ENCODE results near the gene PPP1R12B.
A peak's percentile ranks its signal among the peaks of the same experiment; 100 is the strongest.
"Not testable (repeated sequence)": the region's sequence is repeated elsewhere in the genome, so short reads cannot be mapped to it uniquely, and the experiment has no call there.

PPP1R12B gene

GRCh38 chr1:202578565-202578964 is 230.1 kb downstream of the PPP1R12B start:
- no peak for DNase-seq (ENCODE audit: low read depth in 2 of 3, low spot score in 2 of 3)

DNA sequence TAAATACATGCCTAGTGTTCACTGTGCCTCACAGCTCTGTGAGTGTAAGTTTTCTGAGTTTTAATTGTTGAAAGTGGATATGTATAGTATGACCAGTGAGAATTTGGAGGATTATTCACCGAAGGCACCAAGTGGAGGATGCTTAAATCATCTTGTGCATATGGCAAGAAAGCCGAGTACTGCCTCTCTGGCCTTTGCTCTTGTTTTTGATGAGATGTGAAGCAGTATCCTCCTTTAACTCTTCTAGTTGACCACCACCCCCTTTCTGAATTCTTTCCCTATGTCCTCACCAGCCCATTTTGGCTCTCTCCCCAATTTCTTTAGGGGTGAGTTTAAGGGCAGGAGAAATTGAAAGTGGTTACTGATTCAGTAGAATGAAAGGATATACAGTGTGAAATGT is 231.3 kb downstream of the PPP1R12B start:
- DNase-seq (ENCODE audit: low read depth in 2 of 3, low spot score in 2 of 3) = no peak

DNA sequence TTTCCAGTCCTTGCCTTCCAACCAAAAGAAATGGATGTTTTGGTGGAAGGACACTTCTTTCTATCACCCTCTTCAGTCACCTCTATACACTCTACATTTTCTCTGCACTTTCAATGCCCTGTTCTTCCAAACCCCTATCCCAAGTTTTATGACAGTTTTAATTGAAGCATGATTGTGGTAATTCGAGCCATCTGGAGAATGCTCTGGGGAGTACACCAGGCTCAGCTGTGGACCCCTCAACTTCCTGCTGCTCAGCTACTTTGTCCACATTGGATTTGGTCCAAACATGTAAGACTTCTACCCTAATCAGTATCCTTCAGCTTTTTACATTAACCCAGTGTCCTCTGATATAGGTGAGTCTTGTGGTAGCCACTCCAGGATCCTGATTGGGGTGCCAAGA is 232.1 kb downstream of the PPP1R12B start:
- no peak for DNase-seq (ENCODE audit: low read depth in 2 of 3, low spot score in 2 of 3)

DNA sequence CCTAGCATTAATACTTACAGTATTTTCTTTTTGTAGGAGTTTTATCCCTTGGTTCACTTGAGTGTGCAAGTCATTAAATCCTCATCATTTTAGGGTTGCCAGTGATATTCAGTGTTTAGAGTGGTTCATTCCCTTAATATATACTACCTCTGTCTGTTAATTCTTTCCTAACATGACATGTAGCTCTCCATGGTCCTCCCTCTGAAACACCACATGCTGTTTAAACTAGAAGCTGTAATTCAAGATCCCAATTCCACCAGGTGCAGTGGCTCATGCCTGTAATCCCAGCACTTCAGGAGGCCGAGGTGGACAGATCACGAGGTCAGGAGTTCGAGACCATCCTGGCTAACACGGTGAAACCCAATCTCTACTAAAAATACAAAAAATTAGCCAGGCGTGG is 233.9 kb downstream of the PPP1R12B start:
- not testable (repeated sequence) for DNase-seq (ENCODE audit: low read depth in 2 of 3, low spot score in 2 of 3)

- DNase-seq (ENCODE audit: low read depth in 2 of 3, low spot score in 2 of 3) = no peak
These were observed 236.4 kb downstream of the PPP1R12B start for GRCh38 chr1:202584707-202585589.

- DNase-seq (ENCODE audit: low read depth in 2 of 3, low spot score in 2 of 3) = no peak
These were observed 237.1 kb downstream of the PPP1R12B start for GRCh38 chr1:202585590-202585933.

DNA sequence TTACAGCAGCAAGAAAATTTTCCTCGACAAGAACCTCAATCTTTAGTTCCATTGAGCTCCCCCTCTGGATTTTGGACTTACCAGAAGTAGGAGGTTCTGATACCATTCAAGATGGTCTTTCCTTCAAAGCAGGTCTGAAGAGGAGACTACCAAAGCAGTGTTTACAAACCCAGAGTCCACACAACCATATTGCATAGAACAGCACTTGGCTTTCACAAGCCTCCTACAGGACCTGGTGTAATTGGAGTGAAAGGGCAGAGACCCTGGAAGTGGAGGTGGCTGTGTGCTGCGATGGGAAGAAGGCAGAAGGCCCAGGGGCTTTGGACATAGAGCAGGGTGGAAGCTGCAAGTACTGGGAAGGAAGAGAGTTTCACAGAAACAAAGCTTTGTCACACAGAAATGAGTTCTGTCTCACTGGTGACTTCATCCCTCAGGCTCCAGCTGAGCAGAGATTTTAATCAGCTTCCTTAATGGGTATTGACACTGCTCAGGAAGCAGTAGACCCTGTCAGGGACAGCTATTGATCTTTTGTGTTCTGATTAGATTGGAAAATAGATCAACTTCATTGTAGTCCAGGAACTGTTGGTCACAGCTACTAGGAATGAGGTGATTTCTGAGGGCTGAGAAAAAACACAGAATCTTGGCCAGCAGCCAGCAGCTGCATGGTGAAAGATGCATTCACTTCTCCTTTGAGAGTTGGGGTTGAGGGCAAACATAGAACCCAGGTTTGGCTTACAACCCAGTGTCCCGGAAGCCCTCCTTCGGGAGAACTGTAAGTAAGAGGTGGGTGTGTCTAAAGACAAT is 237.7 kb downstream of the PPP1R12B start:
- no peak for DNase-seq (ENCODE audit: low read depth in 2 of 3, low spot score in 2 of 3)

- DNase-seq (ENCODE audit: low read depth in 2 of 3, low spot score in 2 of 3) = no peak
These were observed 238.4 kb downstream of the PPP1R12B start for GRCh38 chr1:202586871-202587270.

DNA sequence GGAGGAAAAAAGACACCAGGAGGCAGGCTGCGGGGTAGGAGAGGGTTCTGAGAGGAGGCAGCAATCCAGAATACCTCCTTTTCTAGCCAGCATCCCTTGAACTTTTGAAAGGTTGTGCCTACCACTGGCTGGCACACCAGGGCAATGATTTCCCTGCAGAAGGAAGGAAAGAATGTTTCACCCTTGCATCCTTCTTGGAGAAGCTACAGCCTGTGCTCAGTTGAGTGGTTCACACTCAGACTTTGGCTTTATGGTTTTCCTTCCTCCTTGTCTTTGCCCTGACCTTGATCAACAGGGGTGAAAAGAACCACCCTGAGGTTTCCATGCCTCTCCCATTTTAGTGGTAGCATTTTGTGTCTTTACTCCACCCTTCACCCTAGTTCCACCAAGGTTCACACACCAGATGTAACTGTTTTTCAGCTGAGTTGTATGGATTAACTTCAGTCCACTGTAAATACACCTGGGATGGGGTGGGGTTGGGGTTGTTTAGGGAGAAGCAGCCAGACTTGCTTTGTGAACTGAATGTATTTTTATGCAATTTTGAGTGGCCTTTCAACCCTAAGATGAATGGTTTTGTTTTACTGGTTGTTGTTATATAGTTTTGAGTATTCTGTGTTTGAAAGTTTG is 239.5 kb downstream of the PPP1R12B start:
- no peak for DNase-seq (ENCODE audit: low read depth in 2 of 3, low spot score in 2 of 3)

GRCh38 chr1:202588503-202589189 is 240.1 kb downstream of the PPP1R12B start:
- DNase-seq (ENCODE audit: low read depth in 2 of 3, low spot score in 2 of 3) = no peak

- no peak for DNase-seq (ENCODE audit: low read depth in 2 of 3, low spot score in 2 of 3)
These were observed 240.9 kb downstream of the PPP1R12B start for GRCh38 chr1:202589190-202589930.

DNA sequence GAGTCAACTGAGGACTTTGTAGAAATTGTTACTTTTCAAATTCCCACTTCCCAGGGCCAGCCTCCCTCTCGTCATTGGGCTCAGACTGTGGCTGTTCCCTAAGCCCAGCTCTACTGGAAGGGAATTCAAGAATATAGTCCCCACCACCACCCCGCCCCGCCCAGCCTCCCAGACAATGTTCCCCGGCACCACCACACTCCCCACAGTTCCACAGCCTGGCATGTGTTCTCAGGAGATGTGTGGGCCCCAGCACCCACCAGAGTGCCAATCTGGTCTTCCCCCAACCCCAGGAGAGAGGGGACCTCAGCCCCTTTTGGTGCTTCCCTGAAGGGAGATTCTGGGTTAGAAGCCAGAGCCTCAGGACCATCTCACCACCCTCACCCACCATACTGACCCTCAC is 241.6 kb downstream of the PPP1R12B start:
- no peak for DNase-seq (ENCODE audit: low read depth in 2 of 3, low spot score in 2 of 3)

GRCh38 chr1:202590975-202591411 is 242.5 kb downstream of the PPP1R12B start:
- DNase-seq (ENCODE audit: low read depth in 2 of 3, low spot score in 2 of 3) = no peak

- no peak for DNase-seq (ENCODE audit: low read depth in 2 of 3, low spot score in 2 of 3)
These were observed 243.0 kb downstream of the PPP1R12B start for GRCh38 chr1:202591515-202591914.

- no peak for DNase-seq (ENCODE audit: low read depth in 2 of 3, low spot score in 2 of 3)
These were observed 243.6 kb downstream of the PPP1R12B start for GRCh38 chr1:202592146-202592545.

GRCh38 chr1:202593845-202594244 is 245.3 kb downstream of the PPP1R12B start:
- no peak for DNase-seq (ENCODE audit: low read depth in 2 of 3, low spot score in 2 of 3)

GRCh38 chr1:202596638-202597037 is 248.1 kb downstream of the PPP1R12B start:
- no peak for DNase-seq (ENCODE audit: low read depth in 2 of 3, low spot score in 2 of 3)

DNA sequence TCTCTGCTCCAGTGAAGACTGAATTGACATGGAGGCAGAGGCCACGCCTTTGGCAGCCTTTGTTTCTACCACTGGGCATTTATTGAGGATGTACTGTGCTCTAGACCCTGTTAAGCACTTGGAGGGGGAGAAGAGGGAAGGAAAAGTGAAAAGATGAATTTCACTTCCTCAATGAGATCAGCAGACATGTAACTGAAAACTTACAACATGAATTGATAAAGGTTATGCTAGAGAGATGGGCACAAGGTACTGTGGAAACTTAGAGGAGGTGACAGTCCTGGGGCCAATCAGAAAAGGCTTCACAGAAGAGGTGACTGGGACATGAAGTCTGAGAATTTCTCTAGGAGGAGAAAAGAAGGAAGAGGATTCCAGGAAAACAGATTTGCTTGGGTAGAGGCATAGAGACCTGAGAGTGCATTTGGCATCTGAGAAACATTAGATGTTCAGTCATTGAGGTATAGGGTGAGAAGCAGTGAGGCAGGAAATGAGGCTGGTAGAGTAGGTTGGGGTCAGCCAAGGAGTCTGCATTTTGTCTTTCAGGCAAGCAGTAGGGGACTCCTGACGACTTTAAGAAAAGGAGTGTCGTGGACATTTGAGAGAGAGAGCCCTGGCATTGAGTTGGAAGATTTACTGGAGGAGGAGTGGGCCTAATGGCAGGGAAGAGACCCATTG is 248.7 kb downstream of the PPP1R12B start:
- no peak for DNase-seq (ENCODE audit: low read depth in 2 of 3, low spot score in 2 of 3)

DNA sequence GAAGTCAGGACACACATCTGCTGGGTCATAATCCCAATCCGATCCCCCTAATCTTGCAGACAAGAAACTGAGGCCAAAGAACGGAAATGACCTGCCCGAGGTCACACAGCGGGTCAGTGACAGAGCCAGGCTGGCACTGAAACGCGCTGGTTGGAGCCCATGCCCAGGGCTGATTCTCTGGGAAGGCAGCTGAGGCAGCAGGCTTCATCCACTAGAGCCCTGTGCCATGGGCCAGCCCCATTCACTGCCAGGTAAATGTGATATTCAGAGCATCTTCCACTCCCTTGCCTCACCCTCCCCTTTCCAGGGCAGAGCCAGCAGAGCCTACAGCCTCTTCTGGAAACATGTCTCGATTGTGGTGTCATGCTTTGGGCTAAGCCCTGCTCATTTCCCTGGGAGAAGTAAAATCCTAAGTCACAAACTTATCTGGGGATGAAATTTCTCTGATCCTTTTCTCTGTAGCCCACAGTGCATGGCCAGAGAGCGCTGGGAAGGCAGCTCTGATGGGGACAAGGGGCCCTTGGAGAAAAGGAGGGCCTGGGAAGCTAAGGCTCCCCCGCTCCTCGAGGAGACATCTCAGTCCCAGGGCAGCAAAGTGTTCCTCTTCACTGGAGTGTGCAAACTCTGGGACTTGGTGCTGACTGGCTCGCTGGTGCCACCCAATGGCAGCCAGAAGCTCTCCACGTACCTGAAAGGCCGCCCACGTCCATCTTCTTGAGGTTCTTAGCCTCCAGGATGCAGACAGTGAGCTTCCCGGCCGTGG is 251.4 kb downstream of the PPP1R12B start:
- DNase-seq (ENCODE audit: low read depth in 2 of 3, low spot score in 2 of 3) = peak in 1 of 3 experiments; percentile 21
